Measurements from ENCODE around the gene LSM11.

Gene LSM11

DNA sequence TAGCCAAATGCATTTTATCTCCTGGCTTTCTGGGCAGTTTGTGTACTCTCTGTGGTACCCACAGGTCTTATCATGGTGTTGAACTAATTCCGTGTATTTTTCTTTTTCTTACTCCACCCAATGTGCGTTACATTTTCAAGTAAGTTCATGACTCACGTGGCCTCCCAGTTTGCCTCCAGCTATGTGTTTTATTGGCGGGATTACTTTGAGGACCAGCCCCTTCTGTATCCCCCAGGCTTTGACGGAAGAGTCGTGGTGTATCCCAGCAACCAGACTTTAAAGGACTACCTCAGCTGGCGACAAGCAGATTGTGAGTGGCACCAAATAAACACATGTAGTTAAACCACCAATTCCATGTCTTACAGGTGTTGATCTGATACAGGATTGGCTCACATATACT lies 9.1 kb upstream of the LSM11 start:
- no peak for DNase-seq (ENCODE audit: low spot score)

DNA sequence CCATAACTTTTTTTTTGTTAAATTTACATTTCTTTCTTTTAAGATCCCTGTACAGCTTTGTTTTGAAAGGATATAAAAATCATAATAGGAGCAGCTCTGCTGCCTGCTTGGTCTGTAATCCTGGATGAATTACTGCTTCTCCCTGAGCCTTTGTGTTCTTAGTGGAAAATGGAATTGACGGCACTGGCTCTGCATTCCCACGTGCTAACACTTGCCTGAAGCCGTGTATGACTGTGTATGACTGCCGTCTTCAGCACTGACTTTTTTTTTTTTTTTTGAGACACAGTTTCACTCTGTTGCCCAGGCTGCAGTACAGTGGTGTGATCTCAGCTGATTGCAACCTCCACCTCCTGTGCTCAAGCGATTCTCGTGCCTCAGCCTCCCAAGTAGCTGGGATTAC lies 7.5 kb upstream of the LSM11 start:
- no peak for DNase-seq (ENCODE audit: low spot score)

GRCh38 chr5:157739388-157740228 lies 3.9 kb upstream of the LSM11 start:
- DNase-seq (ENCODE audit: low spot score) = no peak

GRCh38 chr5:157740229-157740610 lies 3.3 kb upstream of the LSM11 start:
- peak; percentile 20 for DNase-seq (ENCODE audit: low spot score)

GRCh38 chr5:157741131-157741530 lies 2.4 kb upstream of the LSM11 start:
- DNase-seq (ENCODE audit: low spot score) = no peak

DNA sequence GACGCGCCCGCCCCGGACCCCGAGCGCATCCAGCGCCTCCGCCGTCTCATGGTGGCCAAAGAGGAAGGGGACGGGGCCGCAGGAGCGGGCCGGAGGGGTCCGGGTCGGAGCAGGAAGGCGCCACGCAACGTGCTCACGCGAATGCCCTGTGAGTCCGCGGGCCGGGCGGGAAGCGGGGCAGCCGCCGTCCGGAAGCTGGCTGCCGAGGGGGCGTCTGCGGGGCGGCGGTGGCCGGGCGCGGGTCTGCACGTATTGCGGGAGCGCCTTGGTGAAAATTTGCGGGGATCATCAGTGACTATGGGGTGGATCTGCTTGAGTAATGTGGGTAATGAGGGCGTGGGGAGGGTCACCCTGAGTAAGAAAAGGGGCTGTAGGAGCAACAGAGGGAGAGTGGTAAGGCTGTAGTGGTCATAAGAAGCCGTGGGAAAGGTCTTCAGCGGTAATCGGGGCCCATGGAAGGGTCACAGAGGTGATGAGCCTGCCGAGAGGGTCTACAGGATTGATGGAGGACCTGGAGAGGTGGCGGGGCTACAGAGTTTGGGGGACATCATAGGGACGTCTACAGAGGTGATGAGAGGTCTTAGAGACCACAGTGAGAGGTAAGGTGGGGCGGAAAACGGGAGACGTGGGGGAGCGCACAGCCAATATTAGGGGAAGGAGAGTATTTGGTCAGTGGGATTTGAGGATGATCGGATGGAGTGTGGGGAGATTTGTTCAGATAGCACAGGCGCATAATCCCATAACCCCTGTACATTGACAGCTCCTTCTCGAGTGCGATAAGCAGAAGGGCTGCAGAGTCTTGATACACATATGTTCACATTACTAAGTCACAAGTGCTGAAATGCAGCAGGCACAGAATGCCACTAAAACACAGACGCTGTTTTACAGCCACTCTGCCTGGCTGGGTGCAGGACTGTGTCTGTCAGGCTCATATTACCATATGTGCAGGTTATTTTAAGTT lies 819 bp downstream of the LSM11 start:
- peak; percentile 14 for DNase-seq (ENCODE audit: low spot score)

DNA sequence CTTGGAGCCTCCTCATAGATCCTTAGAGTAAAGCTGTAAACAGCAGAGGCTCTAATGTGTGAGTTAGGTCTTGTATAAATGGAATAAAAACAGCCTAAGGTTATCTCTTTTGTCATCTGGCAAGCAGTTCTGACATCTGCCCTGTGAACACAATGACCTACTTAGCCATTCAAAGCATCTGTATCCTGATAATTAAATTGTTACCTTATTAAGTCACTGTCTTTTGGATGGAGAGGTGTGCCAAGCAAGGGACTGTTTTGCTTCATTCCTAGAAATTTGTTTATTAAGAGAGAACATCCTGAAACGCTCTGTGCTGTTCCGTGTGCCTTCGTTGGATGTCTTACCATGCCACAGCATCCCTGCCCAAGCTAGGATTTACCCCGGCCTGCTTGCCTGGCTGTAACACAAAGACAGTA lies 1.5 kb downstream of the LSM11 start:
- peak; percentile 56 for DNase-seq (ENCODE audit: low spot score)

GRCh38 chr5:157747173-157747740 lies 3.7 kb downstream of the LSM11 start:
- no peak for DNase-seq (ENCODE audit: low spot score)

DNA sequence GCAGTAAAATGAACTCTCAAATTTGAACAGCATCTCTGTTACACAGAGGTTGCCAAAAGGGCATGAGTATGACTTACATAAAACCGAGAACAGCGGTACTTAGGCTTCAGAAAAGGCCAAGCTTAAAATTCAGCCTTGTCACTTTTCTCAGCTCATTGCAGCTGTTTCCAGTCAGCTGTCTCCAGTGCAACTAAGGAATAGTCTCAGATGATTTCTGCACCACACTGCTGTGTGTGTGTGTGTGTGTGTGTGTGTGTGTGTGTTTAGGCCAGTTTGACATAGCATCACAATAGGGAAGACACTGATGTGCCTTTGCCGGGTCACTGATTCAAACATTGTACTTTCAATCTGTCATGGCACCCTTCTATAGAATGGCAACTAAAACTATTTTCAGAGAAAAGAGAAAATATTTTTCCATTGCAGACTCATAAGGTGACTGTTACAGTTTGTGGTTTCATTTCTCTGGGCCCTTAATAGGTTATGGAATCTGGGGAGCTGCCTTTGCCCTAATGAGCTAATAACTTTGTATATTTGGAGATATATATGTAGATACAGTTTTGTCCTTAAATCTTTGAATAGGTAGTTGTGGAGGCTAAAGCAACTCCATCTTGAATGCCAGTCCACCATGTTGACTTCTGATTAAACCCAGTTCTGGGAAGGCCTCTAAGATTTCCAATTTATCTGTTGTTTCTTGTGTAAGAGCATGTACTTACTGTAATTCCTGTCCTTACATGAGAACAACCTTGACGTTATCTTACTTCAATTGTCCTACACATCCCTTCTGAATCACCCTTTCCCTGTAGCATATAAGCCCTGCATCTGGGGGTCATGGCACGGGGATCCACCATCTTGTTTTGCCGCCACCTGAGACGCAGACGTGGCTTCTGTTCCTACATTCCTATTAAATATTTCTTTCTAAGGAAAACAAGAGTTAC lies 4.5 kb downstream of the LSM11 start:
- no peak for DNase-seq (ENCODE audit: low spot score)

DNA sequence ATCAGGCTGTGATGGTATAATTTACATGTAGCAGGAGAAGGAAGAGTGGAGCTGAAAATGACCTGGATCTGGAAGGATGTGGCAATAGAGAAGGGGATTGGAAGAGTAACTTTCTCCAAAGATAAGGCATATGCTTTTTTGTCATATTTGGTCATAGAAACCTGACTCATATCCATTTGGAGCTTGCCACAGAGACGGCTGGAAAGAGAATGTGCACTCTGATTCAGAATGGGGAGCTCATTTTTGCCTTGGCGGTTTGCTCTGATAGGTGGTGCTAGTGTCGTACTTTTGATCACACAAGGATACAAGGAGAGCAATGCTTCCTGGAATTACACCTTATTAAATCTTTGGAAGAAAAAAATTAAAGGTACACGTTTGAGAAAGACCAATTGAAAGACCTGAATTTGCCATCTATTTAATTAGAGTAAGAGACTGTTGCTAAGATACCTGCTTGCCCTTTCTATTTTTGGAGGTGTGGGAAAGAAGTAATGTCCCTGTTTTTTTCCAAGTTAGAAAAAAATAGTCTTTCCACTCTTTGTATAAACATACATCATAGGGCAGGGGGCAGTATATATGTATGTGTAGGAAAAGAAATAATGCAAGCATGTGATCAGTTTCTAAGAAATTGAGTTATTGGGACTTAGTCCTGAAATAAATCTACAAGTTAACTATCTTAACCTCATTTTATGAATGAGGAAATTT lies 5.4 kb downstream of the LSM11 start:
- DNase-seq (ENCODE audit: low spot score) = no peak

GRCh38 chr5:157749462-157749799 lies 5.9 kb downstream of the LSM11 start:
- DNase-seq (ENCODE audit: low spot score) = no peak

DNA sequence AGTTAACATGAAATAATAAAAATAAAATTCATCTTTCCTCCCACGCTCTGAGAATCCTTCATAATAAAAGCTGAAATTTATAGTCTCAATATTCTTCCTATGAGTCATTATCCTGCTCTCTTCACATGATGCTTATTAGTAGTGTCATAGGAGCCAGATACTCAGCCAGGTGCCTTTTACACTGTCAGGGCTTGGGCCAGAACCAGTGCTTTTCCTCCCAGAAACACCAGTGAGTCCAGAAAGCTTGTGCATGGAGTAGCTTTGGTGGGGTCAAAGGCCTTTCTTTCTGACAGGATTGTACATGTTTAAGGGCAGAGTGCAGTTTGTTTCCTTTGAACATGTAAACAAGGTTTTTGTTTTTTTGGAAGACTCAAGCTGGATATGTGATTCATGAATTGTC lies 6.8 kb downstream of the LSM11 start:
- no peak for DNase-seq (ENCODE audit: low spot score)

GRCh38 chr5:157756122-157756521 lies 12.6 kb downstream of the LSM11 start:
- no peak for DNase-seq (ENCODE audit: low spot score)

DNA sequence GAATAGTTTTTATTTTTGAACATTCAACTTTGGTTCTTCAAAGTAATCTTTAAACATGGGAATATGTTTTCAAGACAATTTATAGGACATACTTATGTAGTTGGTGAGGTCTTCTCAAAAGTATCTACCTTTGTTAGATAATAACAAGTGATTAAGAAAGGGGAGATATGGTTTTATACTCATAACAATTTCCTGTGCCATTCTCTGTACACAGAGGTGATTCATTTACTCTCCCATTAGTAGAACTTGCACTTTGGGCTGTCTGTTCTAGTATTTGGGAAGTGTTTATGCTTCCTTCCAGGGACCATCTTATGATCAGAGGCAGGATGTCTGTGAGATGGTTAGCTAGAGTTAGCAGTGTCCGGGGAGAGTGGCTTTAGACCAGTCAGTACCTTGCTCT lies 15.2 kb downstream of the LSM11 start:
- DNase-seq (ENCODE audit: low spot score) = no peak

- peak; percentile 85 for DNase-seq (ENCODE audit: low spot score)
These were observed 18.4 kb downstream of the LSM11 start for GRCh38 chr5:157761690-157762621.

- no peak for DNase-seq (ENCODE audit: low spot score)
These were observed 21.0 kb downstream of the LSM11 start for GRCh38 chr5:157764531-157764930.

GRCh38 chr5:157766442-157766841 lies 22.9 kb downstream of the LSM11 start:
- no peak for DNase-seq (ENCODE audit: low spot score)

DNA sequence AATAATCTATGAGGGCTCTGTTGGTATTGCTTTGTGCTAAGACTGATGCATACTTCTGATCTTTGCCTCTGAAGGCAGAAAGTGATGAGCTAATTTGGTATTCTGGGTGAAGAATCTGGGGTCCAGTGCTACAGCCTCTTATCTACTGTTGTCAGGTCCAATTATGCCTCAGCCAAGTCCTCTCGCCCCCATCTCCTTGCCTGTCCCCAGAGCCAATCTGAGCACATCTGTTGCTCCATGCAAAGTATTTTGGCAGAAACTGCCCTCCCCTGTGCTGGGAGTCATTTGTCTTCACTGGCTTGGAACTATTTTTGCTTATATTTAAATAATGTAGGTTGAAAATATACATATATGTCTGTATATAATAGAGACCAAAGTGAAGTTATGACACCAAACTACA lies 23.4 kb downstream of the LSM11 start:
- no peak for DNase-seq (ENCODE audit: low spot score)

- DNase-seq (ENCODE audit: low spot score) = no peak
These were observed 24.2 kb downstream of the LSM11 start for GRCh38 chr5:157767689-157768088.

GRCh38 chr5:157770665-157771064 lies 27.2 kb downstream of the LSM11 start:
- no peak for DNase-seq (ENCODE audit: low spot score)

Measured in cerebellar cortex (tissue), 1 donor.